PFSK-1 (cell line): ENCODE data around the gene PWWP2B.

Source experiments
- FOXP2 ChIP-seq: optimal IDR thresholded peaks from 2 replicates; pipeline ENCODE3; 2011; ENCODE audit warnings: borderline replicate concordance, control low read depth, inconsistent platforms; ENCODE audit not compliant: insufficient read depth; ENCODE audit errors: extremely low read length, extremely low read depth
- POLR2AphosphoS5 ChIP-seq: IDR thresholded peaks from 2 replicates; pipeline ENCODE4 v1.6.1; 2012; ENCODE audit warnings: low read depth, mild to moderate bottlenecking, control low read depth, low read length, moderate library complexity
- SIN3A ChIP-seq: IDR thresholded peaks from 2 replicates; pipeline ENCODE4 v1.6.1; 2012; ENCODE audit warnings: mild to moderate bottlenecking, low read length, moderate library complexity, borderline replicate concordance; ENCODE audit not compliant: insufficient read depth
- TAF1 ChIP-seq: IDR thresholded peaks from 2 replicates; pipeline ENCODE4 v1.6.1; 2012; ENCODE audit warnings: low read length, control low read depth, borderline replicate concordance; ENCODE audit not compliant: insufficient read depth
- TF ChIP-seq, protein P1 (sequence below), 2 experiments: IDR thresholded peaks; 2 replicates each; pipeline versions ENCODE4 v1.6.1 to v1.8.0; 2011 to 2012; ENCODE audit warnings: low read depth in 2 of 2, low read length in 2 of 2, control low read depth in 1 of 2, inconsistent platforms in 1 of 2, mild to moderate bottlenecking in 1 of 2, moderate library complexity in 1 of 2; ENCODE audit not compliant: insufficient read depth in 1 of 2

Gene PWWP2B

DNA sequence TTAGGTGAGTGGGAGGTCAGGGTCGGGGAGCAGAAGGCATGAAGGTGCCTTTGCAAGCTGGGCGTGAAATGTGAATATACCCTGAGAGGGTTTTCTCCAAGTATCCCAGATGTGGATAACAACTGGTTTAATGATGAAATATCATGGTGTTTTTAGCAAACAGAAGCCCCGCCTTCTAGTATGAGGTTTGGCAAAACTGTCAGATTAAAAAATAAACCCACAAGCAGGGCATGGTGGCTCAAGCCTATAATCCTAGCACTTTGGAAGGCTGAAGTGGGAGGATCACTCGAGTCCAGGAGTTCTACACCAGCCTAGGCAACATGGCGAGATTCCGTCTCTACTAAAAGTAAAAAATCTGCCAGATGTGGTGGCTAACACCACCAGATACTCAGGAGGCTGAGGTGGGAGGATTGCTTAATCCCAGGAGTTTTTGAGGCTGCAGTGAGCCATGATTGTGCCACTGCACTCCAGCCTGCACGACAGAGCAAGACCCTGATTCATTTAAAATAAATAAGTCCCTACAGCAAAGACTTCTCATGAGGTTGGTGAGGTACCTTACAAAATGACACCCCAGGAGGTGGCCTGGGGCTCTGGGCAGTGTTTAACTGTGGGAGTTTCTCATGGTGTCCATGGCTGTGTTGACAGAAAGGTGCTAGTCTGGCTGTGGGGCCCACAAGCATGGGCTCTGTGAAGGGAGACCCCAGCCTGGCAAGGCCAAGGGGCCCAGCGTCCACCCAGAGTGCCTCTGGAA is 6.7 kb upstream of the PWWP2B start:
- TF ChIP-seq FOXP2: no peak
- no peak for TF ChIP-seq POLR2AphosphoS5
- TF ChIP-seq TAF1: no peak
- no peak for TF ChIP-seq SIN3A
- TF ChIP-seq, protein P1, sequence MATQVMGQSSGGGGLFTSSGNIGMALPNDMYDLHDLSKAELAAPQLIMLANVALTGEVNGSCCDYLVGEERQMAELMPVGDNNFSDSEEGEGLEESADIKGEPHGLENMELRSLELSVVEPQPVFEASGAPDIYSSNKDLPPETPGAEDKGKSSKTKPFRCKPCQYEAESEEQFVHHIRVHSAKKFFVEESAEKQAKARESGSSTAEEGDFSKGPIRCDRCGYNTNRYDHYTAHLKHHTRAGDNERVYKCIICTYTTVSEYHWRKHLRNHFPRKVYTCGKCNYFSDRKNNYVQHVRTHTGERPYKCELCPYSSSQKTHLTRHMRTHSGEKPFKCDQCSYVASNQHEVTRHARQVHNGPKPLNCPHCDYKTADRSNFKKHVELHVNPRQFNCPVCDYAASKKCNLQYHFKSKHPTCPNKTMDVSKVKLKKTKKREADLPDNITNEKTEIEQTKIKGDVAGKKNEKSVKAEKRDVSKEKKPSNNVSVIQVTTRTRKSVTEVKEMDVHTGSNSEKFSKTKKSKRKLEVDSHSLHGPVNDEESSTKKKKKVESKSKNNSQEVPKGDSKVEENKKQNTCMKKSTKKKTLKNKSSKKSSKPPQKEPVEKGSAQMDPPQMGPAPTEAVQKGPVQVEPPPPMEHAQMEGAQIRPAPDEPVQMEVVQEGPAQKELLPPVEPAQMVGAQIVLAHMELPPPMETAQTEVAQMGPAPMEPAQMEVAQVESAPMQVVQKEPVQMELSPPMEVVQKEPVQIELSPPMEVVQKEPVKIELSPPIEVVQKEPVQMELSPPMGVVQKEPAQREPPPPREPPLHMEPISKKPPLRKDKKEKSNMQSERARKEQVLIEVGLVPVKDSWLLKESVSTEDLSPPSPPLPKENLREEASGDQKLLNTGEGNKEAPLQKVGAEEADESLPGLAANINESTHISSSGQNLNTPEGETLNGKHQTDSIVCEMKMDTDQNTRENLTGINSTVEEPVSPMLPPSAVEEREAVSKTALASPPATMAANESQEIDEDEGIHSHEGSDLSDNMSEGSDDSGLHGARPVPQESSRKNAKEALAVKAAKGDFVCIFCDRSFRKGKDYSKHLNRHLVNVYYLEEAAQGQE (IDR thresholded peaks at IDR 0.05; ENCODE audit: insufficient read depth in 1 of 2, low read depth in 2 of 2, low read length in 2 of 2): no peak

- TF ChIP-seq, protein P1 (IDR thresholded peaks at IDR 0.05; ENCODE audit: insufficient read depth in 1 of 2, low read depth in 2 of 2, low read length in 2 of 2): no peak
- TF ChIP-seq FOXP2 (no peak), POLR2AphosphoS5 (no peak), SIN3A (no peak), TAF1 (no peak)
Observed at GRCh38 chr10:132390921-132391675, 5.9 kb upstream of the PWWP2B start.

- TF ChIP-seq FOXP2 (no peak), SIN3A (no peak), POLR2AphosphoS5 (no peak), TAF1 (no peak)
- TF ChIP-seq, protein P1 (IDR thresholded peaks at IDR 0.05; ENCODE audit: insufficient read depth in 1 of 2, low read depth in 2 of 2, low read length in 2 of 2): no peak
Observed at GRCh38 chr10:132391676-132392020, 5.4 kb upstream of the PWWP2B start.

- TF ChIP-seq TAF1 (no peak), SIN3A (no peak), POLR2AphosphoS5 (no peak), FOXP2 (no peak)
- TF ChIP-seq, protein P1 (IDR thresholded peaks at IDR 0.05; ENCODE audit: insufficient read depth in 1 of 2, low read depth in 2 of 2, low read length in 2 of 2): no peak
Observed at GRCh38 chr10:132392184-132392800, 4.7 kb upstream of the PWWP2B start.
